SK-N-SH treated with all-trans-retinoic acid at 6 μM for 48 hours (cell line): ENCODE results near the gene RAB7B.

Experiments
- ATAC-seq: fragments of 200-7000 bp; cut with Tn5 transposase; 3 replicates; pipeline ENCODE4 v1.9.1; 2020; ENCODE audit warnings: mild to moderate bottlenecking, moderate library complexity
- ARNTL ChIP-seq: fragments of 450-650 bp; formaldehyde crosslinking; IDR thresholded peaks from 2 replicates; pipeline ENCODE4 v1.5.0; 2020; ENCODE audit warnings: low read depth, mild to moderate bottlenecking, moderate library complexity, borderline replicate concordance
- BACH2 ChIP-seq: fragments of 250-450 bp; sonication (Bioruptor Pico); IDR thresholded peaks from 2 replicates; pipeline ENCODE4 v1.9.0; 2021; ENCODE audit warnings: mild to moderate bottlenecking, borderline replicate concordance
- CREB5 ChIP-seq: fragments of 250-450 bp; sonication (Bioruptor Pico); IDR thresholded peaks from 2 replicates; pipeline ENCODE4 v1.5.1; 2020; ENCODE audit warnings: low read depth, mild to moderate bottlenecking, moderate library complexity
- CSDC2 ChIP-seq: fragments of 250-450 bp; sonication (Bioruptor Pico); IDR thresholded peaks from 2 replicates; pipeline ENCODE4 v1.5.0; 2020; ENCODE audit warnings: mild to moderate bottlenecking, moderate library complexity
- CSRNP3 ChIP-seq: fragments of 250-450 bp; sonication (Bioruptor Pico); IDR thresholded peaks from 2 replicates; pipeline ENCODE4 v1.5.1; 2021; ENCODE audit warnings: mild to moderate bottlenecking, moderate library complexity
- ESRRG ChIP-seq: fragments of 250-450 bp; sonication (Bioruptor Pico); IDR thresholded peaks from 2 replicates; pipeline ENCODE4 v1.6.1; 2021; ENCODE audit warnings: mild to moderate bottlenecking
- GLIS3 ChIP-seq: fragments of 250-450 bp; sonication (Bioruptor Pico); IDR thresholded peaks from 2 replicates; pipeline ENCODE4 v1.5.0; 2020; ENCODE audit warnings: mild to moderate bottlenecking, moderate library complexity
- ISL1 ChIP-seq: fragments of 250-450 bp; sonication (Bioruptor Pico); IDR thresholded peaks from 2 replicates; pipeline ENCODE4 v2.1.2; 2022; ENCODE audit warnings: mild to moderate bottlenecking, moderate library complexity
- OSR1 ChIP-seq: fragments of 250-450 bp; sonication (Bioruptor Pico); IDR thresholded peaks from 2 replicates; pipeline ENCODE4 v1.8.0; 2022; ENCODE audit warnings: moderate library complexity, mild to moderate bottlenecking, inconsistent platforms
- RARB ChIP-seq: fragments of 250-450 bp; sonication (Bioruptor Pico); IDR thresholded peaks from 2 replicates; pipeline ENCODE4 v1.8.0; 2021; ENCODE audit warnings: mild to moderate bottlenecking, moderate library complexity
- SNAI2 ChIP-seq: fragments of 250-450 bp; sonication (Bioruptor Pico); IDR thresholded peaks from 2 replicates; pipeline ENCODE4 v1.5.0; 2020; ENCODE audit warnings: mild to moderate bottlenecking, moderate library complexity
- TCF4 ChIP-seq: fragments of 250-450 bp; sonication (Bioruptor Pico); IDR thresholded peaks from 2 replicates; pipeline ENCODE4 v1.8.0; 2021; ENCODE audit warnings: mild to moderate bottlenecking, moderate library complexity, borderline replicate concordance
- TOX ChIP-seq: fragments of 250-450 bp; sonication (Bioruptor Pico); IDR thresholded peaks from 2 replicates; pipeline ENCODE4 v1.8.0; 2021; ENCODE audit warnings: mild to moderate bottlenecking, moderate library complexity, borderline replicate concordance
- ZC3H10 ChIP-seq: fragments of 250-450 bp; sonication (Bioruptor Pico); IDR thresholded peaks from 2 replicates; pipeline ENCODE4 v1.5.1; 2021; ENCODE audit warnings: mild to moderate bottlenecking, moderate library complexity
- ZFP3 ChIP-seq: fragments of 250-450 bp; sonication (Bioruptor Pico); IDR thresholded peaks from 2 replicates; pipeline ENCODE4 v1.5.0; 2020; ENCODE audit warnings: mild to moderate bottlenecking, moderate library complexity
- ZFP30 ChIP-seq: fragments of 450-650 bp; formaldehyde crosslinking; IDR thresholded peaks from 2 replicates; pipeline ENCODE4 v1.5.0; 2022; ENCODE audit warnings: mild to moderate bottlenecking, moderate library complexity
- ZNF565 ChIP-seq: fragments of 450-650 bp; formaldehyde crosslinking; conservative IDR thresholded peaks from 2 replicates; pipeline ENCODE4 v1.5.0; 2020; ENCODE audit warnings: low read depth, mild to moderate bottlenecking, moderate library complexity
- ZNF70 ChIP-seq: fragments of 450-650 bp; formaldehyde crosslinking; IDR thresholded peaks from 2 replicates; pipeline ENCODE4 v1.5.0; 2020; ENCODE audit warnings: mild to moderate bottlenecking, moderate library complexity
- TF ChIP-seq, protein P1 (sequence below): fragments of 250-450 bp; sonication (Bioruptor Pico); IDR thresholded peaks from 2 replicates; pipeline ENCODE4 v1.5.0; 2020; ENCODE audit warnings: mild to moderate bottlenecking, moderate library complexity
- TF ChIP-seq, protein P2 (sequence below): fragments of 250-450 bp; sonication (Bioruptor Pico); IDR thresholded peaks from 2 replicates; pipeline ENCODE4 v1.8.0; 2021; ENCODE audit warnings: low read depth, mild to moderate bottlenecking, moderate library complexity, borderline replicate concordance
- TF ChIP-seq, protein P3 (sequence below): fragments of 250-450 bp; sonication (Bioruptor Pico); IDR thresholded peaks from 2 replicates; pipeline ENCODE4 v1.8.0; 2020; ENCODE audit warnings: mild to moderate bottlenecking, moderate library complexity, borderline replicate concordance

The RAB7B gene

GRCh38 chr1:205939690-205940330 is 63.4 kb downstream of the RAB7B start:
- TF ChIP-seq ARNTL (CRISPR knock-in tag), result no peak
- TF ChIP-seq GLIS3, result no peak
- TF ChIP-seq CSDC2 (CRISPR knock-in tag), result no peak
- TF ChIP-seq ZFP3 (CRISPR knock-in tag), result no peak
- TF ChIP-seq, protein P1, sequence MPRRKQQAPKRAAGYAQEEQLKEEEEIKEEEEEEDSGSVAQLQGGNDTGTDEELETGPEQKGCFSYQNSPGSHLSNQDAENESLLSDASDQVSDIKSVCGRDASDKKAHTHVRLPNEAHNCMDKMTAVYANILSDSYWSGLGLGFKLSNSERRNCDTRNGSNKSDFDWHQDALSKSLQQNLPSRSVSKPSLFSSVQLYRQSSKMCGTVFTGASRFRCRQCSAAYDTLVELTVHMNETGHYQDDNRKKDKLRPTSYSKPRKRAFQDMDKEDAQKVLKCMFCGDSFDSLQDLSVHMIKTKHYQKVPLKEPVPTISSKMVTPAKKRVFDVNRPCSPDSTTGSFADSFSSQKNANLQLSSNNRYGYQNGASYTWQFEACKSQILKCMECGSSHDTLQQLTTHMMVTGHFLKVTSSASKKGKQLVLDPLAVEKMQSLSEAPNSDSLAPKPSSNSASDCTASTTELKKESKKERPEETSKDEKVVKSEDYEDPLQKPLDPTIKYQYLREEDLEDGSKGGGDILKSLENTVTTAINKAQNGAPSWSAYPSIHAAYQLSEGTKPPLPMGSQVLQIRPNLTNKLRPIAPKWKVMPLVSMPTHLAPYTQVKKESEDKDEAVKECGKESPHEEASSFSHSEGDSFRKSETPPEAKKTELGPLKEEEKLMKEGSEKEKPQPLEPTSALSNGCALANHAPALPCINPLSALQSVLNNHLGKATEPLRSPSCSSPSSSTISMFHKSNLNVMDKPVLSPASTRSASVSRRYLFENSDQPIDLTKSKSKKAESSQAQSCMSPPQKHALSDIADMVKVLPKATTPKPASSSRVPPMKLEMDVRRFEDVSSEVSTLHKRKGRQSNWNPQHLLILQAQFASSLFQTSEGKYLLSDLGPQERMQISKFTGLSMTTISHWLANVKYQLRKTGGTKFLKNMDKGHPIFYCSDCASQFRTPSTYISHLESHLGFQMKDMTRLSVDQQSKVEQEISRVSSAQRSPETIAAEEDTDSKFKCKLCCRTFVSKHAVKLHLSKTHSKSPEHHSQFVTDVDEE (CRISPR knock-in tag), result no peak
- peak; percentile 31; the same call in 2 of the 3 replicates for ATAC-seq

DNA sequence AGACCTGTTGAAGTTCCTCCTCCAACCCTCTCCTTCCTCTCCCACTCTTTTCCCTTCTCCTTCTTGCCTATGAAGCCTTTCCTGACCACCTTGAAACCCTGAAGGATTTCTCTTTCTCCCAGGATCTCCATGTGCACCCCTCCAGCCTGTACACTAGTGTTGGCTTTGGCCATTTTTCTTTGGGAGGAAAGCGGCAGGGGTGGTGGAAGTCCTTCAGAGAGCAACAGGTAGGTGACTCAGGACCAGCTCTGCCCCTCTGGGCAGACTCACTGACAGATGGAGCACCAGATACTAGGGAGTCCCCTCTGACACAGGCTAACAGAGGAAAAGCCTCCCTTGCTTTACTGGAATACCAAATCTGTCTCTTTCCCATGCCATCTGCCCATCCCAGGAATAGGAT is 64.5 kb downstream of the RAB7B start:
- TF ChIP-seq RARB (CRISPR knock-in tag) (no peak), ESRRG (no peak), TCF4 (no peak), OSR1 (CRISPR knock-in tag) (no peak), ZFP30 (CRISPR knock-in tag) (no peak), CSDC2 (CRISPR knock-in tag) (no peak), GLIS3 (no peak), ZC3H10 (CRISPR knock-in tag) (no peak), CREB5 (CRISPR knock-in tag) (no peak), ZNF70 (CRISPR knock-in tag) (no peak), BACH2 (no peak), ZNF565 (CRISPR knock-in tag) (no peak), SNAI2 (CRISPR knock-in tag) (no peak), TOX (no peak)
- TF ChIP-seq, protein P2, sequence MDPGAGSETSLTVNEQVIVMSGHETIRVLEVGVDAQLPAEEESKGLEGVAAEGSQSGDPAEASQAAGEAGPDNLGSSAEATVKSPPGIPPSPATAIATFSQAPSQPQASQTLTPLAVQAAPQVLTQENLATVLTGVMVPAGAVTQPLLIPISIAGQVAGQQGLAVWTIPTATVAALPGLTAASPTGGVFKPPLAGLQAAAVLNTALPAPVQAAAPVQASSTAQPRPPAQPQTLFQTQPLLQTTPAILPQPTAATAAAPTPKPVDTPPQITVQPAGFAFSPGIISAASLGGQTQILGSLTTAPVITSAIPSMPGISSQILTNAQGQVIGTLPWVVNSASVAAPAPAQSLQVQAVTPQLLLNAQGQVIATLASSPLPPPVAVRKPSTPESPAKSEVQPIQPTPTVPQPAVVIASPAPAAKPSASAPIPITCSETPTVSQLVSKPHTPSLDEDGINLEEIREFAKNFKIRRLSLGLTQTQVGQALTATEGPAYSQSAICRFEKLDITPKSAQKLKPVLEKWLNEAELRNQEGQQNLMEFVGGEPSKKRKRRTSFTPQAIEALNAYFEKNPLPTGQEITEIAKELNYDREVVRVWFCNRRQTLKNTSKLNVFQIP (CRISPR knock-in tag), result no peak
- TF ChIP-seq, protein P1 (CRISPR knock-in tag), result no peak
- TF ChIP-seq, protein P3, sequence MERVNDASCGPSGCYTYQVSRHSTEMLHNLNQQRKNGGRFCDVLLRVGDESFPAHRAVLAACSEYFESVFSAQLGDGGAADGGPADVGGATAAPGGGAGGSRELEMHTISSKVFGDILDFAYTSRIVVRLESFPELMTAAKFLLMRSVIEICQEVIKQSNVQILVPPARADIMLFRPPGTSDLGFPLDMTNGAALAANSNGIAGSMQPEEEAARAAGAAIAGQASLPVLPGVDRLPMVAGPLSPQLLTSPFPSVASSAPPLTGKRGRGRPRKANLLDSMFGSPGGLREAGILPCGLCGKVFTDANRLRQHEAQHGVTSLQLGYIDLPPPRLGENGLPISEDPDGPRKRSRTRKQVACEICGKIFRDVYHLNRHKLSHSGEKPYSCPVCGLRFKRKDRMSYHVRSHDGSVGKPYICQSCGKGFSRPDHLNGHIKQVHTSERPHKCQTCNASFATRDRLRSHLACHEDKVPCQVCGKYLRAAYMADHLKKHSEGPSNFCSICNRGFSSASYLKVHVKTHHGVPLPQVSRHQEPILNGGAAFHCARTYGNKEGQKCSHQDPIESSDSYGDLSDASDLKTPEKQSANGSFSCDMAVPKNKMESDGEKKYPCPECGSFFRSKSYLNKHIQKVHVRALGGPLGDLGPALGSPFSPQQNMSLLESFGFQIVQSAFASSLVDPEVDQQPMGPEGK, result no peak
- no peak for ATAC-seq

DNA sequence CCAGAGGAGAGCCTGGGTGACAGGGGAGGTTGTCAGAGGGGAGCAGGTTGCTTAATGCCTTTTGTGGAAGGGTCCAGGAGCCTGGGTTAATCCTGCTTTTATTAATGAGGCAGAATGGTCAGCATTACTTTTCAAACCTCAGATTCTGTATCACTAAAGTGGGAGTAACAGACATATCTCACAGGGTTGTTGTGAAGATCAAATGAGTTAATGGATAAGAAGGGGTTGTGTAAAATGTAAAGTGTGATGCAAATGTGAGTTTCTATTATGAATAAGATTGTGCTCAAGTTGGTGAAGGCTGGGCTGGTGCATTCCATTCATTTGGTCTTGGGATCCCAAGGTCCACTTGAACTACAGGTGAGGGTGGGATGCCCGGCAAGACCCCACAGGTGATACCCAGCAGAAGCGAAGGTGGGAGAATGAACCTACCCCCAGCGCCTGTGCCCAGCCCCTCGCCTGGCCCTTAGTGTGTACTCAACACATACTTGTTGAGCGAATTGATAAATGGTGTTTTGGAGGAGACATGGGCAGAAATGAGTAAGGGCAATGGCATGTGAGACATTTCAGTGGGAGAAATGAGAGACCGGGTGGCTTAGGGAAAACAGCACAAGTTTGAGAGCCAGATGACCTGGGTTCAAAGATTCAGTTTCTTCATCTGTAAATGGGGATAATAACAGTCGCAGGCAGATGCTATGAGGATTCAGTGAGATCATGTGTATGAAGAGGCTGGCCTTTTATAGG is 66.2 kb downstream of the RAB7B start:
- peak; percentile 65 for ATAC-seq
- TF ChIP-seq ZNF70 (CRISPR knock-in tag) (no peak), TOX (no peak), BACH2 (no peak), ZC3H10 (CRISPR knock-in tag) (no peak), OSR1 (CRISPR knock-in tag) (no peak), ZFP3 (CRISPR knock-in tag) (no peak), TCF4 (no peak), CREB5 (CRISPR knock-in tag) (no peak), ISL1 (CRISPR knock-in tag) (no peak), CSRNP3 (CRISPR knock-in tag) (no peak), RARB (CRISPR knock-in tag) (no peak)
- TF ChIP-seq, protein P2 (CRISPR knock-in tag), result no peak
